ENCODE results near the gene HS1BP3. TPM values are rescaled to one million over a fixed set of nuclear protein-coding genes. Genes with fewer than 3 reads are reported as not detected.

HS1BP3 gene
- total RNA-seq, 1 donor from 2014 or later, result 23.8 TPM

DNA sequence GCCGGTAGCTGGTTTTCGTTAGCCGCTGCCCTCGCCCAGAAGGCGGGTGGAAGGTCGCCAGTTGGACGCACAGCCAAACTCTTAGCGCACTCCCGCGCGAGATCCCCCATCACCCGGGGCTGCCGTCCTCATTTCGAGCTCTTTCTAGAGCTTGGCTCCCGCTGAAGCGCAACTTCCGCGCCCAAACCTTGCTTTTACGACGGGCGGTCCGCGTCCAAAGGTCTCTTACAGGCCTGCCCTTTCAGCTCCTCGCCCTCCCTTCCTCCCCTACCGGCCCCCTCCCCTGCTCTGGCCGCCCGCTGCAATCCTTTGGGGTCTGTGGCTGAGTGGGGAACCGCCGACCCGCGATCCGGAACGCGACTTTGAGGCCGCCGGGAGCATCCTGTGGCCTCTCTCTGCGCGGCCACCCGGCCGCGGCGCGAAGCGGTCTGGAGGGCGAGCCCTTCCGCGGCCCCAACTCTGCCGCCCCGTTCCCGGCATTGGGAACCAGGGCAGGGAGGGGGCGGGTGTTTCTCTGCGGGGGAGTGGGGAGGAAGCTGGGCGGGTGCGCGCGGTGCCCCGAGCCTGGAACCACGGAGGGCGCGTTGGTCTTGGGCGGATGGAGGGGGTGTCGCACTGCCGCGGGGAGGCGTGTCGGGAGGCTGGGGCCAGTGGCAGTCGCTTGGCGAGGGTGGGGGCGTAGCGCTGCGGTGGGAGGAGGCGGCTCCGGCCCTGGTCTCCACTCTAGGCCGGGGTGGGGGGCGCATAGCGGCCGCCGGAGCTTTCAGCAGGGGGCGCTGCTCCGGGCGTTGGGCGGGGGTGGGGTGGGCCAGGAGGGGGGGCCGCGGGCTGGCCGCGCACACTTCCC is 15.6 kb upstream of the HS1BP3 start, which contains the start of gene GDF7:
Gene GDF7, plus strand, starts transcription at position 841 of the 847 bp plus-strand sequence. CDS start 96 bp downstream, outside the sequence.
- TF ChIP-seq, protein P1, sequence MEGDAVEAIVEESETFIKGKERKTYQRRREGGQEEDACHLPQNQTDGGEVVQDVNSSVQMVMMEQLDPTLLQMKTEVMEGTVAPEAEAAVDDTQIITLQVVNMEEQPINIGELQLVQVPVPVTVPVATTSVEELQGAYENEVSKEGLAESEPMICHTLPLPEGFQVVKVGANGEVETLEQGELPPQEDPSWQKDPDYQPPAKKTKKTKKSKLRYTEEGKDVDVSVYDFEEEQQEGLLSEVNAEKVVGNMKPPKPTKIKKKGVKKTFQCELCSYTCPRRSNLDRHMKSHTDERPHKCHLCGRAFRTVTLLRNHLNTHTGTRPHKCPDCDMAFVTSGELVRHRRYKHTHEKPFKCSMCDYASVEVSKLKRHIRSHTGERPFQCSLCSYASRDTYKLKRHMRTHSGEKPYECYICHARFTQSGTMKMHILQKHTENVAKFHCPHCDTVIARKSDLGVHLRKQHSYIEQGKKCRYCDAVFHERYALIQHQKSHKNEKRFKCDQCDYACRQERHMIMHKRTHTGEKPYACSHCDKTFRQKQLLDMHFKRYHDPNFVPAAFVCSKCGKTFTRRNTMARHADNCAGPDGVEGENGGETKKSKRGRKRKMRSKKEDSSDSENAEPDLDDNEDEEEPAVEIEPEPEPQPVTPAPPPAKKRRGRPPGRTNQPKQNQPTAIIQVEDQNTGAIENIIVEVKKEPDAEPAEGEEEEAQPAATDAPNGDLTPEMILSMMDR (IDR thresholded peaks at IDR 0.05; ENCODE audit: partially characterized antibody, unreplicated experiment), result peak; percentile 39
- DNase-seq, result no peak
- Mint-ChIP-seq H3K4me3 (ENCODE audit: unreplicated experiment) (peak within 1 kb of the TSS; percentile 71), H3K27ac (ENCODE audit: unreplicated experiment) (no peak within 1 kb of the TSS), H3K27me3 (ENCODE audit: unreplicated experiment) (peaks cover 25% of the 10 kb centered on the region), H3K9me3 (ENCODE audit: unreplicated experiment) (peaks cover 6% of the 10 kb centered on the region), H3K4me1 (ENCODE audit: low read depth, unreplicated experiment) (peaks cover 3% of the 10 kb centered on the region), H3K36me3 (ENCODE audit: unreplicated experiment) (no peaks in the 10 kb centered on the region)

DNA sequence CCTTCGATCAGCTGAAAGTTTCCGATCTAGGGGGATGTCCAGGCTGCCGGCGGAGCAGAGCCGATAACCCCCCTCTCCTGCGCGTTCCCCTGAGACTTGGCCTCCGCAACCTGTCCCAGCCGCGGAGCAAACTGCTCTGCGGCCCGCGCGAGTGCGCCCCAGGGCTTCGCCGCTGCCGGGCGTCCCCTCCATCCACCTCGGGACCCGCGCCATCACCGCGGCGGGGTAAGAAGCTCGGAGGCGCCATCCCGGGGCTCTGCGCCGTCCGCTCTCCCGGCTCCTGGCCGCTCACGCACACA is 15.1 kb upstream of the HS1BP3 start:
- Mint-ChIP-seq H3K9me3 (ENCODE audit: unreplicated experiment) (peaks cover 6% of the 10 kb centered on the region), H3K27ac (ENCODE audit: unreplicated experiment) (no peak overlapping the region), H3K4me3 (ENCODE audit: unreplicated experiment) (peak overlapping the region; percentile 71), H3K27me3 (ENCODE audit: unreplicated experiment) (peaks cover 23% of the 10 kb centered on the region), H3K4me1 (ENCODE audit: low read depth, unreplicated experiment) (peaks cover 3% of the 10 kb centered on the region), H3K36me3 (ENCODE audit: unreplicated experiment) (no peaks in the 10 kb centered on the region)
- no peak for DNase-seq
- TF ChIP-seq, protein P1 (IDR thresholded peaks at IDR 0.05; ENCODE audit: partially characterized antibody, unreplicated experiment), result no peak

DNA sequence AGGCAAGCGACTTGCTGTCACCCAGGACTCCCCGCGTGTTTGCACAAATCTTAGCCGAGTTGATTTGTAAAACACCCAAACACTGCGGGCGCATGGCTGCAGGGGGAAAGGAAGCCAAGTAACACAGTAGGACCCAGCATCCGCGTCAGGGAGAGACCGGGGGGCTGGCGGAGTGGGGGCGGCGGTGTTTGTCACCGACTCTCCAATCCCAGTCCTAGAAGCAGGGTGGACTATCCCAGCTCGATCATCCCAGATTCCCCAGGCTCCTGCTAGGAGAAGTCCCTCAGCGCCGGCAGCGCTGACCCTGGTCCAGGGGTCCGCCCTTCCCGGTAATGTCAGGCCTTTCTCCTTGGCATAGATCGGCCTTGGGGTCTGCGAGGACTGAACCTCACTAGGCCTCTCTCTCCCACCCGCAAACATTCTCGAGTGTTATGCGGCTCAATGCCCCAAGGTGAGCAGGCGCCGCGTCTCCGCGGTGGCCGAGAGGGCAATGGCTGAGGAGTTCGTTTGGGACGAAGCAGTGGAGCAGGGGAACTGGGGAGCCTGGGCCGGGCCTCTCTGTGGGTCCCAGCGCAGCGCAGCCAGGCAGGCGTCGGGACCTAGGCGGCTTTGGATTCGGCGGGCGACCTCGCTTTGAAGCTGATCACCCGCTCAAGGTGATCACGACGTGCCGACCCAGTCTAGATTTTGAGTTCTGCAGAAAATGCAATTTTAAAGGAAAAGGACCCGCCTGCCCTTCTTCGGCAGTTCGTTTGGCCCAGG is 14.5 kb upstream of the HS1BP3 start:
- peak overlapping the region; percentile 61 for H3K4me3 Mint-ChIP-seq (ENCODE audit: unreplicated experiment)
- TF ChIP-seq, protein P1 (IDR thresholded peaks at IDR 0.05; ENCODE audit: partially characterized antibody, unreplicated experiment), result no peak
- H3K27me3 Mint-ChIP-seq (ENCODE audit: unreplicated experiment), result peaks cover 23% of the 10 kb centered on the region
- DNase-seq, result no peak
- no peaks in the 10 kb centered on the region for H3K36me3 Mint-ChIP-seq (ENCODE audit: unreplicated experiment)
- no peak overlapping the region for H3K27ac Mint-ChIP-seq (ENCODE audit: unreplicated experiment)
- peaks cover 3% of the 10 kb centered on the region for H3K4me1 Mint-ChIP-seq (ENCODE audit: low read depth, unreplicated experiment)
- H3K9me3 Mint-ChIP-seq (ENCODE audit: unreplicated experiment), result peaks cover 8% of the 10 kb centered on the region

DNA sequence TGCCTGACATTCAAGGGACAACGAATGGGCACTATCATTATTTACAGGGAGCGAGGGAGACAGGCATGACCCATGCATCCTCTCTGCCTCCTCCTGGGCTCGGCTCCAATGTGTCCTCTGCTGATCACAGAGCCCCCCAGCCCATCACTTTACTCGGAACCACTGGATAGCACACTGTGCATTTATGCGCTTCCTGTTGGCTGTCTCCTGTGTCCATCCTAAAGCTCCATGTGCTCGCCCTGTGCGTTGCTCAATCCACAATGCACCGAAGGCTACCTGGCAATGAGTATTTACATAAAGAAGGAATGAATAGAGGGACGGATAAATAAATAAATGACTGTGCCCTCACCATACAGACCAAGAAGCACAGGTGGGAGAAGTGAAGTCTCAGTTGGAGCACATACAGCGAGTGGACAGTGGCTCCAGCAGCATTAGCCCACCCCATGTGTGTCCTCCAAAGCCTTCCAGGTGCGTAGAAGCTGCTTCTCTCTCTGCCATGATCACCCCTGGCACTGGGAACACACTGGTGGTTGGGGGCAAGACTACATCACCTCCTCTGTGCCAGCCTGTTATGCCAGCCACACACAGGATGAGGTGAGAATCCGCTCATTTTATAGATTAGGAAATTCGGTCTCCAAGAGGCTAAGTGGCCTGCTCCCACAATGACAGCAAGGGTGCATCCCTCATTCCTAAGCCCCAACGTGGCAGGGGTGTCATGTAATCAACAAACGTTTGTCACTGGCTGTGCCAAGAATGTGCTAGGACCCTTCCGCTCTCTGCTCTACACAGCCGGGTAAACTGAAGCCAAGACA is 13.7 kb upstream of the HS1BP3 start:
- H3K27ac Mint-ChIP-seq (ENCODE audit: unreplicated experiment), result no peak overlapping the region
- TF ChIP-seq, protein P1 (IDR thresholded peaks at IDR 0.05; ENCODE audit: partially characterized antibody, unreplicated experiment), result no peak
- H3K4me3 Mint-ChIP-seq (ENCODE audit: unreplicated experiment), result no peak overlapping the region
- peaks cover 19% of the 10 kb centered on the region for H3K27me3 Mint-ChIP-seq (ENCODE audit: unreplicated experiment)
- no peak for DNase-seq
- no peaks in the 10 kb centered on the region for H3K36me3 Mint-ChIP-seq (ENCODE audit: unreplicated experiment)
- peaks cover 3% of the 10 kb centered on the region for H3K4me1 Mint-ChIP-seq (ENCODE audit: low read depth, unreplicated experiment)
- peaks cover 8% of the 10 kb centered on the region for H3K9me3 Mint-ChIP-seq (ENCODE audit: unreplicated experiment)

All from glutamatergic neuron (in vitro differentiated cells).